NCI-H2081 treated with DMSO at 0.1 percent for 48 hours (cell line): ENCODE data around the gene DLG2.
"Not testable (repeated sequence)": the region's sequence is repeated elsewhere in the genome, so short reads cannot be mapped to it uniquely, and the experiment has no call there.

ENCODE experiments used
- DNase-seq: peaks from one replicate; lab custom pipeline; 2025; lab: John Stamatoyannopoulos, UW

Gene DLG2

DNA sequence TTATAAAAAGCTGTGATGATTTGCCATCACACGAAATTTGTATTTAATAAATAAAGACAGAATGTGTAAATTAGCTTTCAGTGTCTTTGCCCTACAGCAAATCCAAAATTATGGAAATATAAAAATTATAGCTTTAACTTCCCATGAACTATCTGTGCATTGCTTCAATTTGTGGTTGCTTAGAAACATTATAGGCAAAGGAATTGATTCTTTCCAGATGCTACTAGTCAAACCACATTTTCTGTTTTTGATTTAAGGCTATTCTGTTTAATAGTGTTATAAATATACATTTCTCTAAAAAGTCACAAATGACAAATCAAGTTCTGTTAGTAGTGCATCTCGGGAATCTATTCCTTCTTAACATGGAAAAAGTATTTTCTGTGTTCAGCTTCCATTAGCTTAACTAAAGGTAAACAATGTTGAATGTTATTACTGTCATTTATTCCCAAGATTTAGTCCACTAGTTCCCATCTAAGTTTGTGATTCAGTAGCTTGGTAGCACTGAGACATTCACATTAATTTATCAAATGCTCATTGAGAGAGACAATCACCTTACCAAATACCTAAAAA lies 1254.7 kb downstream of the DLG2 start:
- DNase-seq, result no peak

- no peak for DNase-seq
Measured at GRCh38 chr11:84358034-84358433, 1269.1 kb downstream of the DLG2 start.

- DNase-seq, result no peak
Measured at GRCh38 chr11:84355911-84356310, 1271.2 kb downstream of the DLG2 start.

DNA sequence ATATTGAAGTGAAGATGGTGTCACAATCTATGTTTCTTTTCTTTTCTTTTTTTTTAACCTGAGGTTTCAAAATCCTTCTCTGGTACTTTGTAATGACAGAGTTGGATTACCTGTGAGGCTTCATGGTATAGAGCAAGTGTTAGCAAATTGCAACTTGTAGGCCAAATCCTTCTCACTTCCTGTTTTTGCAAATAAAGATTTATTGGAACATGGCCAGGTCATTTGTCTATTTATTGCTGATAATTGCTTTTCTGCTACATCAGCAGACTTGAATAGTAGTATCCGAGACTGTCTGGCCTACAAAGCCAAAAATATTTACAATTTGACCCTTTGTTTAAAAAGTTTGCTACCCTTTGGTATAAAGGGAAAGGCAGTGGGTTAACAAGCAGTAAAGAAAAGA lies 1281.5 kb downstream of the DLG2 start:
- no peak for DNase-seq

- no peak for DNase-seq
Measured at GRCh38 chr11:84345027-84345426, 1282.1 kb downstream of the DLG2 start.

DNA sequence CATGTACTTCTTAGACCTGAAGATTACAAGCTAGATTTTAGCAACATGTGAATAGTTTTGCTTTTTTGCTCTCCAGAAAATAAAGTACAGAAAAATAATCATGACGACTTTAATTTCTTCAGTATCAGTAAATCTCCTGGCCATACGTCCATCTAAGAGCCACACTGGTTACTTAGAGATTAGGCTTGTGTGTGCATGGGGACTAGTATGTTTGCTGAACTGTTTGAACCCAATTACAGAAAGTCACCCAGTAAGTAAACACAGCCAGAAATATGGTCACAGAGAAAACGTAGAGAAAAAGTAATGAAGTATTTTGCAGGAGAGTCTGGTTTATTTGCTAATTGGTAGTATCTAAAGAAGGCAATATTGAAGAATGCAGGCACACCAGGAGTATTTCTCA lies 1287.3 kb downstream of the DLG2 start:
- DNase-seq, result no peak

DNA sequence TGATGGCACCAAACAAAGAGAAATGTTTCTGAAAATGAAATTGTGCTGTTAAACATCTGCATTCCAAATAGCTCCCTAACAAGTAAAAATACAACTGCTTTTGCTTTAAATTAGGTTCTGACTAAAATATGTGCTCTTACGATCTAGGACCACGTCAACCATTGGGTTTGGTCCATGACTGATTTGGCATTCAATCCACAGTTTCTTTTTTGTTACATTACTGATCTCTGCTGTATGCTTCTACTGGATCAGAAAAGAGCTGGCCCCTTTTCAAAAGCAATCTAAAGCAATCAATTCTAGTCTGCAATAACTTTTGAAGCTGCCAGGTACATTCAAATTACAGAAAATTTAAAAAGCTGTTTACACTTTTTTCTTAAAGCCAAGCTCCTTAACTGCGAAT lies 1293.9 kb downstream of the DLG2 start:
- no peak for DNase-seq

GRCh38 chr11:84322211-84322610 lies 1304.9 kb downstream of the DLG2 start:
- DNase-seq, result no peak

GRCh38 chr11:84319863-84320262 lies 1307.3 kb downstream of the DLG2 start:
- no peak for DNase-seq

- no peak for DNase-seq
Measured at GRCh38 chr11:84316866-84317555, 1310.1 kb downstream of the DLG2 start.

- DNase-seq, result no peak
Measured at GRCh38 chr11:84313830-84314359, 1313.2 kb downstream of the DLG2 start.

- no peak for DNase-seq
Measured at GRCh38 chr11:84310268-84310667, 1316.9 kb downstream of the DLG2 start.

DNA sequence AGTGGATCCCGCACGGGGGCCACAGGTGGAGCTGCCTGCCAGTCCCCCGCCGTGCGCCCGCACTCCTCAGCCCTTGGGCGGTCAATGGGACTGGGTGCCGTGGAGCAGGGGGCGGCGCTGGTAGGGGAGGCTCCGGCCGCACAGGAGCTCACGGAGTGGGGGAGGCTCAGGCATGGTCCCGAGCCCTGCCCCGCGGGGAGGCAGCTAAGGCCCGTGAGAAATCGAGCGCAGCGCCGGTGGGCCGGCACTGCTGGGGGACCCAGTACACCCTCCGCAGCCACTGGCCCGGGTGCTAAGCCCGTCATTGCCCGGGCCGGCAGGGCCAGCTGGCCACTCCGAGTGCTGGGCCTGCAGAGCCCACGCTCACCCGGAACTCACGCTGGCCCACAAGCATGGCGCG lies 1318.7 kb downstream of the DLG2 start:
- DNase-seq, result not testable (repeated sequence)

DNA sequence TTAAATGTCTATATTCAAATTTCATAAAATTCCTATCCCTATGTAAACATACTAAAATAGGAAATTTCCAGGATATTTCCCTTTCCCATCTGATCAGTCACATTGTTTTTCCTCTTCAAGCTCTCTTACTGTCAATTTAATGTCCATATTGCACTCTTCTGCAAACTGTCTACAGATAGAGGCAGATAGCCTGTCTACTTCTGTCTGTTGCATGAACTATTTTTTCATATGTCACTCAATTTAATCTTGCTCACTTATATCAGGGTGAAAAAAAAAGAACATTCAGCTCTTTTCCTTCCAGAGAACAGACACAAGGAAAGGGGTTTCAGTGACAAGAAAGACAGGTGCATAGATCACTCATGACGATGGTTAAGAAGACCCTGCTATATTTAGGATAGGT lies 1327.1 kb downstream of the DLG2 start:
- DNase-seq, result no peak

DNA sequence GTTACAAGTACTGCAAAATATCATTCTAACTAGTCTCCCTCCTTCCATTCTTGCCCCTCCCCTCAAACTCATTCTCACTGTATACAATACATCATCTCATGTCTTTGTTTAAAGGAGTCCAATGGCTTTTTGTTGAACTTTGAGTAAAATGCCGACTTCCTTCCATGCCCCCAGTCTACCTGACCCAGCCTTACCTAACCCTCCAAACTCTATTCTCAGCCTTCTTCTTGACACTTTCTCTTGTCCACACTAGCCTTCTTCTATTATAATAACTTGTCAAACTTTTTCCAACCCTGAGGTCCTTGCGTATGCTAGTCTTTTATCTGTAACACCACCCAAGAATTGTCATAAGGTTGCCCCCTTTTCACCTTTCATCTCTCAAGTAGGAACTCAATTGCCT lies 1329.6 kb downstream of the DLG2 start:
- no peak for DNase-seq

GRCh38 chr11:84295815-84296214 lies 1331.3 kb downstream of the DLG2 start:
- no peak for DNase-seq

DNA sequence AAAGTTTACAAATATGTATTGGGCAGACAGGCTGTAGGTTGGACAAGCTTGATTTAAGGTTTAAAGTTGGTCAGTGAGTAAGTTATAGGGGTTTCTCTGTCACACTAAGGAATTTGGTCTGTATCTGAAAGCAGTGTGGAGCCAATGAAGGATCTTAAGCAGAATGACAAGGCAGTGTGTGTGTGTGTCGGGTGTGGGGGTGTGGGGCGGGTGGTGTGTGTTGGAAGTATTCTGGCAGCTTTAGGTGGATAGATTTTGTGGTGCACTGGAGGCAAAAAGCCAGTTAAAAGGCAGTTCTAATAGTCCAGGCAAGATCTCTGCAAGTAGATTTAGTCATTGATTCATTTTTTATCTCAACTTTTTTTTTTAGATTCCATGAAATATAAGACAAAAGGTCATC lies 1334.2 kb downstream of the DLG2 start:
- DNase-seq, result no peak

GRCh38 chr11:84292006-84292405 lies 1335.1 kb downstream of the DLG2 start:
- DNase-seq, result no peak

DNA sequence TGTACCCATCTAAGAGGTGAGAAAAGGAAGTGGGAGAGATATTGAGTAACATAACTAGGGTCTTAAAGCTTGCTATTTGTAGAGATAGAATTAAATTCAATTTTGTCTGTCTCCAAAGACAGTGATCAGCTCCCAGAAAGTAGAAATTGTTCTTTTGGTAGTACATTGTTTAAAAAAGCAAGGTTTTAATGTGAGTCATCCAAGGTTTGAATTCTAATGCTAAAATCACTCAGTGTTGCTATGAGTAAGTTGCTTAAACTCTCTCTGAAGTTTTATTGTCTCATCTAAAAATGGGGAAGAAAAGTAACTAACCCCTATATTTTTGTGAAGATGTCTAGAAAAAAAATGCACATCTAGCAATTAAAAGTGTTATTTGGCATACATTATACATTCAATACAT lies 1336.5 kb downstream of the DLG2 start:
- no peak for DNase-seq

DNA sequence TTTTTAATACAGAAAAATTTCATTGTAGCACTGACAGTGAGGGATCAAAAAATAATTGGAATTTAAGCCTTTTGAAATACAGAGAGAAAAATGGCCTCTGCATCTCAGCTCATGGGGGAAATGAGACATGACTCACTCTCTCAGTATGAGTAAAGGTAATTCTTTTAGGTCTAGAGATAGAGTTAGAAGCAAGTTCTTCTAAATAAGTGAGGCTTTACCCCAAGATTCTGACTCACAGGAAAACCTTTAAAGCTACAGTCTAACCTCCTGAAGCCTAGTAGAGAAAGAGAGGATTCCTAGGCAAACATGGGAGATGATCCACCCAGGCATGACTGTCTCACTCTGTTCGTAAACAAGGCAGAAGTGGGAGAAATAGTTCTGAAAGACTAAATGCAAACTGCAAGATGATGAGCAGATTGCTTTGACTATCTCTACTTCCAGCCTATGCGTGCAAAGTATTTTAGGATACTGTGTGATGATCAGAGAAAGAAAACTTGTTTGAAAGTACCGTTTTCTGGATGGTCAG lies 1337.7 kb downstream of the DLG2 start:
- no peak for DNase-seq

- no peak for DNase-seq
Measured at GRCh38 chr11:84273541-84273940, 1353.6 kb downstream of the DLG2 start.

DNA sequence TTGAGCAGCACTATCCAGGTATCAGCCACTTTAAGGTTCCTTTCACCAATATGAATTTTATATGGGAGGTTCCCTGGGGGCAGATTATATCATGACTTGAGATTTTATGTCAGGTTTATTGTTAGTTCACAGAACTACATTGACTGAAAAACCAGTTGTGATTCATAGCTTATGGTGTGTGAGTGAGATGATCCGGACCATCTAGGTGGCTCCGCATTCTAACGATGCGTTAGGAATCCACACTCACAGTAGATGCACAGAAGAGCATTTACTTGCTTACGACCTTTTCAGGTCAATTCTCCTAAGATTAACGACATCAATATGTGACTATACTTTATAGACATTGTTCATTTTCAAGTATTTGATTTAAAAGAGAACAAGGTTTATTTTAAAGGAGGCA lies 1356.7 kb downstream of the DLG2 start:
- no peak for DNase-seq

DNA sequence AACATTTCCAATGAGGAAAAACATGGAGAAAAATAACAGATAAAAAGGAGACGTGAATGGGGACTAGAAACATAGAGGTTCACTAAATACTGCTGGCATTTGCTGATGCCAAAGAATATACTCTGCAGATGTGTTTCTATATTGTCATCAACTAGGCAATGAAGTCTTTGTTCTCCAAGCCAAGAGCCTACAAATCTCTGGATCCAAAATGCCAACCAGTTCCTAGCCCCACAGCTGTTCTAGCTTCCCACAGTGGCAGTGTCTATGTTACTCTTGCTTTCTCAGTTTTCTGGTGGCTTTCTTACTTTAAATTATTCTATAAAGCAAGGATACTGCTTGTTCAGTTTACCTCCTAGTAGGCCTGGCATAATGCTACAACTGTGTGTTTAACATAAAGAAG lies 1363.1 kb downstream of the DLG2 start:
- no peak for DNase-seq

GRCh38 chr11:84261707-84262106 lies 1365.4 kb downstream of the DLG2 start:
- no peak for DNase-seq
